ENCODE results near the gene BCL2L14. TPM values are rescaled to one million over a fixed set of nuclear protein-coding genes. Genes with fewer than 3 reads are reported as not detected.

The BCL2L14 gene
- total RNA-seq, 4 donors from 2014 or later: 0.81 TPM; not detected in 3

DNA sequence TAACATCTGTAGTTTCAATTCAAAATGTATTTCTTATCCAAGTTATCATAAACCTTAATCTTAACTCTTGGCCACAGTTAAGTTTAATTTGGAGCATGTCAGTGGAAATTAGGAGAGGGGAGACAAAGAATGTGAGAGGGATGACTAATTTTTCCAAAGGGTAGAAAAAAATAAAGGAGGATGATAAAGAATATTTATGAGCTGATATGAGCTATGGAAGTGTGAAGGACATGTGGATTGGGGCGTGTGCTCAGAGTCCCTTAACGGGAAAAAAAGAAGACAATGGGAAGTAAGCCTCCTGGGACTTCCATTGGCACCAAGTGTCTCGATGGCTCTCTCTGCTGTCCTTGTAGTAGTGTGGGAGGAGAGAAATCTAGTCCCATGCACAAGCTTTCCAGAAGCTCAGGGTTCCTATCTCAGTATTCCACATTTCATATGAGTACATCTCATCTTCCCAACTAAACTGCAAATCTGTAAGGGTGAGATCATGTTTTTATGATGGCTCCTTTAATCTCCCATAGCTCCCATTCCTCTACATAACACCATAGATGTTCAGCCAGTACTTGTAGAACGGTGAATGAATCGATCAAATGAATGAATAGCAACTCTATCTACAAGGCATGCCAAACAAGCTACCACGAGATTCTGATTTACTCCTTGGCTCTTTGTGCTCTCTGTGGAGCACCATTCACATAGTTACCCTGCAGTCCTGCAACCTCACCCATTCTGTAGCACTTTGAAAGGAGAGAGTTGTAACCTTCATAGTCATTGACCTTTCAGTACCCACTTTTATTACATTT is 27.4 kb downstream of the BCL2L14 start:
- Histone ChIP-seq H3K4me1 (no peaks in the 10 kb centered on the region), H3K27ac (no peak overlapping the region), H3K36me3 (no peaks in the 10 kb centered on the region), H3K9me3 (no peaks in the 10 kb centered on the region), H3K4me3 (replicated peaks in 1 of 3) (no peak overlapping the region), H3K27me3 (no peaks in the 10 kb centered on the region)
- no peak for DNase-seq
- TF ChIP-seq POLR2A (IDR thresholded peaks at IDR 0.05) (no peak), CTCF (IDR thresholded peaks at IDR 0.05) (no peak)
- intact Hi-C loops (cut with DNase I): no loop called here
- WGBS, 2 donors: 59 to 87% methylated on average over 6 of the region's 6 CpGs

GRCh38 chr12:12098691-12099015 is 27.9 kb downstream of the BCL2L14 start:
- 63 to 78% methylated on average over 3 of the region's 3 CpGs for WGBS, 2 donors
- Histone ChIP-seq H3K4me1 (no peaks in the 10 kb centered on the region), H3K27ac (no peak overlapping the region), H3K9me3 (no peaks in the 10 kb centered on the region), H3K27me3 (no peaks in the 10 kb centered on the region), H3K36me3 (no peaks in the 10 kb centered on the region), H3K4me3 (replicated peaks in 1 of 3) (no peak overlapping the region)
- no peak for TF ChIP-seq POLR2A (IDR thresholded peaks at IDR 0.05)
- no peak for TF ChIP-seq CTCF (IDR thresholded peaks at IDR 0.05)
- DNase-seq: peak in 1 of 2 donors; percentile 30
- intact Hi-C loops (cut with DNase I): no loop called here

DNA sequence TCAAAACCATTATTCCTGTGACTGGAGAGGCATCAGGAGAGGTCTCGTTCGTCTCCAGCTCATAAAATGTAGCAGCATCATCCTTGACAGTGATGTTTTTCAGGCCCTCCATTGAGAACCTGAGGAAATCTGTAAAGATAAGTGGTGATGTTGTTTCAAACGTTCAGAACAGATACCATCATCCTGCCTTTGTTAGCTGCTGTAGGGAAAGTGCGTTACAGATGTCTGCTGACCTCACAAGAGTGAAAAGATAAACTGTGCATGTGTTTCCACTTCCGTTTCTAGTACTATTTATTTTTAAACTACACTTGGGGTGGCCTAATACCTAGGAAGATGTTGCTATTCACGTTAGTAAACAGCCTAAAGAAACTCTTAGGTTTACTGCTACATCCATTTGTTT is 28.4 kb downstream of the BCL2L14 start:
- WGBS, 2 donors: 68% methylated on average over 6 of the region's 6 CpGs
- Histone ChIP-seq H3K9me3 (no peaks in the 10 kb centered on the region), H3K36me3 (no peaks in the 10 kb centered on the region), H3K27me3 (no peaks in the 10 kb centered on the region), H3K27ac (no peak overlapping the region), H3K4me3 (replicated peaks in 1 of 3) (no peak overlapping the region), H3K4me1 (no peaks in the 10 kb centered on the region)
- DNase-seq: no peak
- TF ChIP-seq CTCF (IDR thresholded peaks at IDR 0.05) (no peak), POLR2A (IDR thresholded peaks at IDR 0.05) (no peak)
- intact Hi-C loops (cut with DNase I): no loop called here

DNA sequence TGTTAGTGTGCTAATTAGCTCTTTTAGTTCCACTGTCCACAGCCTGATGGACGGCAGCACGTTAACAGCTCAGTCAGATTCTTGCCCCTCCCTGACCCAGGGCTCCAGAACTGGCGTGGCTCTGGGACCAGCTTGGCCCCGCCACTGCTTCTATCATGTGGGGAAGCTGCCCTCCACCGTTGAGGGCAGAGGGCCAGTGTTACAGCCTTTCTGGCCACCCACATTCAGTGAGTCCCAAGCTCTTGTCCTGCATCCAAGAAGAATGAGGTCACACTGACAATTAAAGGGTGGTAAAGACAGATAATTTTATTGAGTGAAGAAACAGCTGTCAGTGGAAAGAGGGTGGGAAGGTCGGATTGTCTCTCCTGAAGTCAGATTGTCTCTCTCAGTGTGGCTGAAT is 36.9 kb downstream of the BCL2L14 start:
- no peak for DNase-seq

More for the DNA sequence above, 36.9 kb downstream of the BCL2L14 start:
- Histone ChIP-seq H3K4me1 (no peaks in the 10 kb centered on the region), H3K27ac (no peak overlapping the region), H3K27me3 (no peaks in the 10 kb centered on the region), H3K9me3 (no peaks in the 10 kb centered on the region), H3K36me3 (no peaks in the 10 kb centered on the region), H3K4me3 (replicated peaks in 1 of 3) (no peak overlapping the region)
- intact Hi-C loops (cut with DNase I): no loop called here
- 84 to 93% methylated on average over 3 to 6 of the region's 6 CpGs for WGBS, 2 donors
- no peak for TF ChIP-seq CTCF (IDR thresholded peaks at IDR 0.05)

Data from thyroid gland (tissue), 4 donors.